WI38 (cell line): ENCODE data around the gene ZSWIM3.

Experiments used
- H3K4me3 ChIP-seq: 2 replicates; pipeline ENCODE4 v1.5.1; 2011; ENCODE audit warnings: low read depth, mild to moderate bottlenecking, control low read depth, low read length
- TF ChIP-seq, protein P1 (sequence below): IDR thresholded peaks from 2 replicates; pipeline ENCODE4 v1.5.1; 2012; ENCODE audit warnings: low read depth, mild to moderate bottlenecking, control low read depth, low read length

Gene ZSWIM3

DNA sequence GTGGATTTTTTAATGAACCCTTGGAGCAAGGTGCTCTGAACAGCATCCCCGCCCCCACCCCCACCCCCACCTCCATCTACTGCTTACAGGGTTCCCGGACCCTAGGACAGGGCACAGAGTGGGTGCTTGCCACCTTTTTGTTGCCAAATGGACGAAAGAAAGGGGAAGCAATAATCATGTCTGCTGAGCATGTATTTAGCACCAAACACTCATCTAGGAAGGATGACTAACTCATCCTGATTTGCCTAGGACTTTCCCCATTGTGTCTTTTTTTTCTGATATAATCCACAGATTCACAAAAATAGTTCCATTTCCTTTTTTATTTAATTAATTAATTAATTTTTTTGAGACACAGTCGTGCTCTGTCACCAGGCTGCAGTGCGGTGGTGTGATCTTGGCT is 55.7 kb downstream of the ZSWIM3 start:
- H3K4me3 ChIP-seq, result no peak overlapping the region
- TF ChIP-seq, protein P1, sequence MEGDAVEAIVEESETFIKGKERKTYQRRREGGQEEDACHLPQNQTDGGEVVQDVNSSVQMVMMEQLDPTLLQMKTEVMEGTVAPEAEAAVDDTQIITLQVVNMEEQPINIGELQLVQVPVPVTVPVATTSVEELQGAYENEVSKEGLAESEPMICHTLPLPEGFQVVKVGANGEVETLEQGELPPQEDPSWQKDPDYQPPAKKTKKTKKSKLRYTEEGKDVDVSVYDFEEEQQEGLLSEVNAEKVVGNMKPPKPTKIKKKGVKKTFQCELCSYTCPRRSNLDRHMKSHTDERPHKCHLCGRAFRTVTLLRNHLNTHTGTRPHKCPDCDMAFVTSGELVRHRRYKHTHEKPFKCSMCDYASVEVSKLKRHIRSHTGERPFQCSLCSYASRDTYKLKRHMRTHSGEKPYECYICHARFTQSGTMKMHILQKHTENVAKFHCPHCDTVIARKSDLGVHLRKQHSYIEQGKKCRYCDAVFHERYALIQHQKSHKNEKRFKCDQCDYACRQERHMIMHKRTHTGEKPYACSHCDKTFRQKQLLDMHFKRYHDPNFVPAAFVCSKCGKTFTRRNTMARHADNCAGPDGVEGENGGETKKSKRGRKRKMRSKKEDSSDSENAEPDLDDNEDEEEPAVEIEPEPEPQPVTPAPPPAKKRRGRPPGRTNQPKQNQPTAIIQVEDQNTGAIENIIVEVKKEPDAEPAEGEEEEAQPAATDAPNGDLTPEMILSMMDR, result no peak

DNA sequence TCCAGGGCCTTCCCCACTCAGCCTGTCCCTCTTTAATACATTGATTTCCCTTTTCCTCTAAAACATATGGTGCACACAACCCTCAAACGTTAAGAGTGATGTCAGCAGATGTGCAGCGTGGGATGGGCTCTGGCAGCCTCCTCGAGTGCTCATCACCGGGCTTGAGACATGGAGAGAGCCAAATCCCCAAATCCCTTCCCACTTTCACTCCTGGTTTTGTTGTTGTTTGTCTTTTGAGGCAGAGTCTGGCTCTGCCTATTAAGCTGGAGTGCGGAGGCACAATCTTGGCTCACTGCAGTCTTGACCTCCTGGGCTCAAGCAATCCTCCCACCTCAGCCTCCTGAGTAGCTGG is 60.4 kb downstream of the ZSWIM3 start:
- TF ChIP-seq, protein P1, result no peak
- H3K4me3 ChIP-seq, result no peak overlapping the region

DNA sequence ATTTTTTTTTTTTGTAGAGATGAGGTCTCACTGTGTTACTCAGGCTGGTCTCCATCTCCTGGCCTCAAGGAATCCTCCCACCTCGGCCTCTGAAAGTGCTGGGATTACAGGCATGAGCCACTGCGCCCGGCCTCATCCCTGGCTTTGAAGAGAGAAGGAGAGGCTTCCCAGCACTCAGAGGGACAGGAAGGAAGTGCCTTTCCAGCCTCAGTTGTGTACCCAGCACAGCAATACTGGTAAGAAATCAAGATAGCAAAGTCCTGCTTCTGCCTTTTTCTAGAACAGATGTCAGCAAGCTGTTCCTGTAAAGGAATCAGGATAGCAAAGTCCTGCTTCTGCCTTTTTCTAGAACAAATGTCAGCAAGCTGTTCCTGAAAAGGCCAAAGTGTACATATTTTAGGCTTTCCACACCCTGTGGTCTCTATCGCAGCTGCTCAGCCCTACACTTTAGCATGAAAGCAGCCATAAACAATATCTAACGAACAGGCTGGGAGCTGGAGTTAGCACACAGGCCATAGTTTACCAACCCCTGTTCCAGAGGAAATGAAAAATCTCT is 60.8 kb downstream of the ZSWIM3 start:
- no peak overlapping the region for H3K4me3 ChIP-seq
- TF ChIP-seq, protein P1, result no peak

DNA sequence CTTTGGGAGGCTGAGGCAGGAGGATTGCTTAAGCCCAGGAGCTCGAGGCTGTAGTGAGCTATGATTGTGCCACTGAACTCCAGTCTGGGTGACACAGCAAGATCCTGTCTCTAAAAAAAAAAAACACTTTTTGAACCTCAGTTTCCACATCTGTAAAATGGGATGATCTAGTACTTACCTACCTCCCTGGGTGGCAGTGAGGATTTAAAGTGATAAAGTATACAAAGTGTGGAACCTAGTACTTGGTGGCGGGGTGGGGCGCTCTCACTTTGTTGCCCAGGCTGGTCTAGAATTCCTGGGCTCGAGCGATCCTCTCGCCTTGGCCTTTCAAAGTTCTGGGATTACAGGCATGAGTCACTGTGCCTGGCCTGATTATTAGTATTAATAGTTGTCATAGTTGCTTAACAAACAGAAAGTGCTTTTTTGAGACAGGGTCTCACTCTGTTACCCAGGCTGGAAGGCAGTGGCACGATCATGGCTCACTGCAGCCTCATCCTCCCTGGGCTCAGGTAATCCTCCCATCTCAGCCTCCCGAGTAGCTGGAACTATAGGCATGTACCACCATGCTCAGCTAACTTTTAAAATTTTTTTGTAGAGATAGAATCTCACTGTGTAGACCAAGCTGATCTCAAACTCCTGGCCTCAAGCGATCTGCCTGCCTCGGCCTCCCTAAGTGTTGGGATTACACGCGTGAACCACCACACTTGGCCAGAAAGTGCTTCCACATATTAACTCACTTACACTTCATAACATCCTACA is 61.5 kb downstream of the ZSWIM3 start:
- TF ChIP-seq, protein P1, result no peak
- H3K4me3 ChIP-seq, result no peak overlapping the region

DNA sequence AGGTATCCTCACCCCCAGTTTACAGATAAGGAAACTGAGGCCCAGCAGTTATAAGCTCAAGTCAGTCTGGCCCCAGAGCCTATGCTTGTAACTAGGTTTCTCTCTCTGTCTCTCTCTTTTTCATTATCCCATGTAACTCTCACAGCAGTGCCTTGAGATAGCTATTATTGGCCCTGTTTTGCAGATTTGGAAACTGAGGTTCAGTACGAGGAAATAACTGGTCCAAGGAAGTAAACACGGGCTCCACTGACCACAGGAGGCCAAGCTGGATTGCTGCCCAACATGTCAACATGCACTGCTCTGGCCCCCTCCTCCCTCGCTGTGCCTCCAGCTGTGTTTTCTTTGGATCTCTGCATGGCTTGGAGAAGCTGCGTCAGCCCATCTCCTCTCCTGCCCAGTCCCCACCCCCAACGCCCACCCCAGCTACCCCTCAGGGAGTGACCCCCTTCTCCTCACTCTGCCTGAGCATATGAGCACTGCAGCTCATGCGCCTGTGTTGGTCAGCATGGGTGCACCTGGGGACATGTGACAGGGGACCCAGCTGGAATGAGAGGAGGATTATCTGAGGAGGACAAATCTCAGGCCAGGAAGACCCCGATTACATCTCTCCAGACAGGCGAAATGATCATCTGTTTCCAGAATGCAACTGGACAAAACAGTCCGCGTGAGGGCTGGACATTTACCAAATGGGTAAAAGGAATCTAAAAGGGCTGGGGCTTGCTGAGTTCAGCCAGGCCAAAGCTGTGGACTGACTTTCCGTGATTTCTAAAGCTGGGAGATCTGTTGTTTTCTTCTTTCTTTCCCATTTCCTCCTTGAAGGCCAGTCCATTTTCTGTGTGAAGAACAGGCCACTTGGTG is 62.4 kb downstream of the ZSWIM3 start:
- TF ChIP-seq, protein P1, result no peak
- no peak overlapping the region for H3K4me3 ChIP-seq

DNA sequence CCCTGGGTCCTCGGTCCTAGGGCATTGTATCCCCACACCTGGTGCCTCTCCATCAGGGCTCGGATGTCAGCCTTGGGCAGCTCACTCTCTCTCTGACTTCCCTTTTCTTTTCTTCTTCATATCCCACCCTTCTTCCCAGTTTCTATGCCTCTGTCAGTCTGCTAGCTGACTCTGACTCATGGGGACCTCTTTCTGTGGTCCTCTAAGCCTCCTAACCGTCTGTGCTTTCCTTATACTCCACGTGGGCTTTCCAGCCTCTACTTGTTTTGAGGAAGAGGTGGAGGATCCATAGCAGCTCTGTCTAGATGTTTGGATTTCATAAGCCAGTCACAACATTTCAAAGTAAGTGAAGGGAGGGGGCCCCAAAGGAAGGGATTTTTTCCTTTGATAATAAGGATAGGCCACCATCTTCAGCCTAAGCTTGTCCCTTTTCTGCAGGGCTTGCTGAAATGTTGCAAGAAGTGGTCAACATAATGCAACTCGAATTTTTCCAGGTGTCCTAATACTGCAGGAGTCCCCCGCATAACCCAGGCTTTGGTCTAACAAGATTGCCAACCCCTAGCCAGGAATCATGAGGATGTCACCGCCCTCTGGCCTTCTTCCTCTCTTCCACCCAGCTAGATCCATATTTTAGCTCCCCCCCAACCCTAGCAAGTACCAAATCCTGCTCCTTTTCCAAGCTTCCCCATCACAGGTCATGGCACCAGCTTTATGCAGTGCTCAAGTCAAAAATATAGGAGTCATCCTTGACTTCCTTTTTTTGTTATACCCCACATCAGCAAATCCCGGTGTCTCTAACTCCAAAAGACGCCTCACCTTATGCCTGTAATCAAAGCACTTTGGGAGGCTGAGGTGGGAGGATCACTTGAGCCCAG is 63.3 kb downstream of the ZSWIM3 start:
- H3K4me3 ChIP-seq, result no peak overlapping the region
- TF ChIP-seq, protein P1, result no peak
